Measurements from ENCODE around the gene ILDR2. TPM values are rescaled to one million over a fixed set of nuclear protein-coding genes. Genes with fewer than 3 reads are reported as not detected.

Gene ILDR2
- polyA plus RNA-seq, 1 donor (not counting 4 experiments of a cell fraction or from before 2014, with no cell fraction given) = not detected

- Histone ChIP-seq H3K4me2 (ENCODE audit: control insufficient read depth, extremely low read depth, insufficient read depth, low read depth, low read length) (no peak overlapping the region), H3K4me1 (ENCODE audit: control insufficient read depth, extremely low read depth, insufficient read depth, low read length) (peaks cover 2% of the 10 kb centered on the region), H4K20me1 (ENCODE audit: control insufficient read depth, extremely low read depth, insufficient read depth, low read length) (no peaks in the 10 kb centered on the region), H2AFZ (ENCODE audit: control insufficient read depth, low read length) (no peak overlapping the region), H3K27me3 (ENCODE audit: control insufficient read depth, extremely low read depth, insufficient read depth, low read length) (peaks cover 42% of the 10 kb centered on the region), H3K27ac (ENCODE audit: control insufficient read depth, insufficient read depth, low read length) (no peak overlapping the region), H3K9ac (ENCODE audit: control insufficient read depth, extremely low read depth, insufficient read depth, low read length) (no peak overlapping the region), H3K9me1 (ENCODE audit: control insufficient read depth, extremely low read depth, insufficient read depth, low read length) (no peaks in the 10 kb centered on the region), H3K9me3 (ENCODE audit: control insufficient read depth, low read depth, low read length) (no peaks in the 10 kb centered on the region), H3K79me2 (ENCODE audit: control insufficient read depth, insufficient read depth, low read length) (no peaks in the 10 kb centered on the region), H3K36me3 (ENCODE audit: control insufficient read depth in 2 of 2, extremely low read depth in 1 of 2, insufficient read depth in 2 of 2, low read length in 2 of 2) (no peaks in the 10 kb centered on the region), H3K4me3 (ENCODE audit: control insufficient read depth in 2 of 3, extremely low read depth in 1 of 3, insufficient read depth in 2 of 3, low read depth in 1 of 3, low read length in 3 of 3) (no peak overlapping the region)
- FAIRE-seq (no peak), DNase-seq (ENCODE audit: low read depth, low spot score) (no peak)
- TF ChIP-seq CTCF (optimal IDR thresholded peaks at IDR 0.05 in 1 of 3, IDR thresholded peaks at IDR 0.05 in 1 of 3, conservative IDR thresholded peaks at IDR 0.05 in 1 of 3; ENCODE audit: extremely low read depth in 1 of 3, insufficient read depth in 2 of 3, low read length in 3 of 3) (no peak), EZH2 (IDR thresholded peaks at IDR 0.05; ENCODE audit: low read length) (no peak)
- dilution Hi-C loops (cut with MboI; ENCODE audit: extremely low pct_ligation_motif_present, low sequenced_read_pairs) = no loop called here
Measured at GRCh38 chr1:166918956-166919316, 56.4 kb downstream of the ILDR2 start.

GRCh38 chr1:166918088-166918955, 57.0 kb downstream of the ILDR2 start:
- Histone ChIP-seq H3K9me3 (ENCODE audit: control insufficient read depth, low read depth, low read length) (no peaks in the 10 kb centered on the region), H3K9ac (ENCODE audit: control insufficient read depth, extremely low read depth, insufficient read depth, low read length) (no peak overlapping the region), H3K27ac (ENCODE audit: control insufficient read depth, insufficient read depth, low read length) (no peak overlapping the region), H3K4me3 (ENCODE audit: control insufficient read depth in 2 of 3, extremely low read depth in 1 of 3, insufficient read depth in 2 of 3, low read depth in 1 of 3, low read length in 3 of 3) (no peak overlapping the region), H3K27me3 (ENCODE audit: control insufficient read depth, extremely low read depth, insufficient read depth, low read length) (peaks cover 42% of the 10 kb centered on the region), H3K36me3 (ENCODE audit: control insufficient read depth in 2 of 2, extremely low read depth in 1 of 2, insufficient read depth in 2 of 2, low read length in 2 of 2) (no peaks in the 10 kb centered on the region), H2AFZ (ENCODE audit: control insufficient read depth, low read length) (no peak overlapping the region), H3K4me1 (ENCODE audit: control insufficient read depth, extremely low read depth, insufficient read depth, low read length) (peaks cover 2% of the 10 kb centered on the region), H3K4me2 (ENCODE audit: control insufficient read depth, extremely low read depth, insufficient read depth, low read depth, low read length) (no peak overlapping the region), H4K20me1 (ENCODE audit: control insufficient read depth, extremely low read depth, insufficient read depth, low read length) (no peaks in the 10 kb centered on the region), H3K9me1 (ENCODE audit: control insufficient read depth, extremely low read depth, insufficient read depth, low read length) (no peaks in the 10 kb centered on the region), H3K79me2 (ENCODE audit: control insufficient read depth, insufficient read depth, low read length) (no peaks in the 10 kb centered on the region)
- no peak for TF ChIP-seq EZH2 (IDR thresholded peaks at IDR 0.05; ENCODE audit: low read length)
- TF ChIP-seq CTCF (optimal IDR thresholded peaks at IDR 0.05 in 1 of 3, IDR thresholded peaks at IDR 0.05 in 1 of 3, conservative IDR thresholded peaks at IDR 0.05 in 1 of 3; ENCODE audit: extremely low read depth in 1 of 3, insufficient read depth in 2 of 3, low read length in 3 of 3) = no peak
- DNase-seq (ENCODE audit: low read depth, low spot score) = no peak
- dilution Hi-C loops (cut with MboI; ENCODE audit: extremely low pct_ligation_motif_present, low sequenced_read_pairs) = no loop called here
- FAIRE-seq = no peak
